OCI-LY7 (cell line): ENCODE results near the gene CEACAM20. TPM values are rescaled to one million over a fixed set of nuclear protein-coding genes. Genes with fewer than 3 reads are reported as not detected.

Source experiments
- BruUV-seq: library from RNA; stranded (reverse); fragments of 400-500 nt; replicated peaks from 2 replicates; lab custom pipeline; 2021; lab: Mats Ljungman, UMichigan
- CTCF ChIA-PET: fragments of 300-600 bp; sonication (Branson Sonifier 250); formaldehyde crosslinking; loops from one replicate; lab custom pipeline; 2022; ENCODE audit warnings: antibody characterized with exemption; ENCODE audit not compliant: unreplicated experiment; lab: Charles Lee
- POLR2A ChIA-PET: fragments of 300-600 bp; sonication (Branson Sonifier 250); formaldehyde crosslinking; loops from one replicate; lab custom pipeline; 2022; ENCODE audit warnings: antibody characterized with exemption; lab: Charles Lee
- DNase-seq: peaks from one replicate; pipeline ENCODE4 v3.0.0-alpha.2; 2015; ENCODE audit warnings: low spot score
- H2AFZ ChIP-seq: fragments of 200-600 bp; sonication (generic), shearing (Covaris generic); 2 replicates; pipeline ENCODE4 v1.6.1; 2014; ENCODE audit warnings: mild to moderate bottlenecking, antibody characterized with exemption, low read length, moderate library complexity
- H3K27ac ChIP-seq: fragments of 200-600 bp; sonication (generic); 2 replicates; pipeline ENCODE4 v1.5.1; 2014; ENCODE audit warnings: mixed run types, low read depth, mild to moderate bottlenecking, moderate library complexity, low read length, inconsistent platforms; ENCODE audit not compliant: poor library complexity, severe bottlenecking
- H3K36me3 ChIP-seq: fragments of 200-600 bp; sonication (generic); 2 replicates; pipeline ENCODE4 v1.6.1; 2014; ENCODE audit warnings: mild to moderate bottlenecking, antibody characterized with exemption, low read length, moderate library complexity, mixed read lengths; ENCODE audit not compliant: insufficient read depth
- H3K4me1 ChIP-seq: fragments of 200-600 bp; sonication (generic); 2 replicates; pipeline ENCODE4 v1.5.1; 2014; ENCODE audit warnings: mild to moderate bottlenecking, low read length; ENCODE audit not compliant: insufficient read depth, poor library complexity, severe bottlenecking
- H3K4me2 ChIP-seq: fragments of 200-600 bp; sonication (generic); 2 replicates; pipeline ENCODE4 v1.6.1; 2014; ENCODE audit warnings: mild to moderate bottlenecking, low read length
- H3K4me3 ChIP-seq: fragments of 200-600 bp; sonication (generic); 2 replicates; pipeline ENCODE4 v1.5.1; 2014; ENCODE audit warnings: mild to moderate bottlenecking, low read depth, low read length; ENCODE audit not compliant: poor library complexity, severe bottlenecking
- H3K79me2 ChIP-seq: fragments of 200-600 bp; sonication (generic); 2 replicates; pipeline ENCODE4 v1.6.1; 2016; ENCODE audit warnings: low read depth, mild to moderate bottlenecking, low read length, moderate library complexity, mixed read lengths; ENCODE audit not compliant: insufficient read depth
- H3K9me2 ChIP-seq: fragments of 200-600 bp; sonication (generic); 2 replicates; pipeline ENCODE4 v1.6.1; 2016; ENCODE audit warnings: mild to moderate bottlenecking, low read length, mixed read lengths; ENCODE audit not compliant: insufficient read depth
- H3K9me3 ChIP-seq: fragments of 200-600 bp; sonication (generic); 2 replicates; pipeline ENCODE4 v1.6.1; 2014; ENCODE audit warnings: mild to moderate bottlenecking, mixed run types, low read length, mixed read lengths
- H4K20me1 ChIP-seq: fragments of 200-600 bp; sonication (generic); 2 replicates; pipeline ENCODE4 v1.6.1; 2014; ENCODE audit warnings: mild to moderate bottlenecking, antibody characterized with exemption, low read length, moderate library complexity, mixed read lengths; ENCODE audit not compliant: insufficient read depth
- CTCF ChIP-seq: fragments of 200-600 bp; sonication (generic); conservative IDR thresholded peaks from 2 replicates; pipeline ENCODE4 v1.5.1; 2014; ENCODE audit warnings: mild to moderate bottlenecking, antibody characterized with exemption, low read length, moderate library complexity, mixed read lengths
- EZH2phosphoT487 ChIP-seq: fragments of 200-600 bp; sonication (generic); IDR thresholded peaks from 2 replicates; pipeline ENCODE4 v1.6.1; 2018; ENCODE audit warnings: low read depth, borderline replicate concordance, mild to moderate bottlenecking, mixed run types, antibody characterized with exemption, low read length, moderate library complexity, mixed read lengths
- intact Hi-C: fragments of 100-400 bp; cut with micrococcal nuclease; formaldehyde crosslinking; loops from one replicate; pipeline ENCODE4 v1.10.0; 2022; ENCODE audit not compliant: unreplicated experiment
- total RNA-seq, 2 experiments: library from RNA; depleted of rRNA in 1 of 2; stranded (reverse); fragments of >200 nt in 1 of 2; shearing (Covaris generic) in 1 of 2; gene quantifications; 2 replicates each; pipeline ENCODE4 v1.2.3, GENCODE V29; 2014 to 2022

Gene CEACAM20
- total RNA-seq, 2 experiments from 2014 or later = not detected

DNA sequence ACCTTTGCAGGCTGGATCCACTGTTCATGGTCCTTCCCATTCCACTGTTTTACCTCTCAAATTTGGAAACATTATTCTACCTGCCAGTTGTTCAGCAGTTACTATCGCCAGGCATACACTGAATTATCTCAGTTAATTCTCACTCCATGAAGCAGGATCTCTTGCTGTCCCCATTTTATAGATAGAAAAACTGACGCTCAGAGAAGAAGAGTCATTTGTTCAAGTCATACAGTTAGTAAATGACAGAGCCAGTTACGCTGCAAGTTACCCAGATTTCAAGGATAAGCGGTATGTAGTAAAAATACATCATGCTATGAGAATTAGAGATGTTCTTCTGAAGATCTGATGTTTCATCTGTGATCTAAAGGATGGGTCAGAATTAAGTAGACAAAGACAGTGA is 43.7 kb upstream of the CEACAM20 start:
- H3K79me2 ChIP-seq = no peaks in the 10 kb centered on the region
- H3K4me2 ChIP-seq = no peak overlapping the region
- BruUV-seq = no TSS peak
- intact Hi-C loops = no loop called here
- H3K9me3 ChIP-seq = no peaks in the 10 kb centered on the region
- H3K4me3 ChIP-seq = no peak overlapping the region
- H3K27ac ChIP-seq = no peak overlapping the region
- DNase-seq = no peak
- no peaks in the 10 kb centered on the region for H3K4me1 ChIP-seq
- no peak overlapping the region for H2AFZ ChIP-seq
- ChIA-PET POLR2A (no interaction called here), CTCF (no interaction called here)
- no peaks in the 10 kb centered on the region for H3K36me3 ChIP-seq
- no peak for TF ChIP-seq EZH2phosphoT487
- TF ChIP-seq CTCF = no peak
- no peaks in the 10 kb centered on the region for H3K9me2 ChIP-seq
- no peaks in the 10 kb centered on the region for H4K20me1 ChIP-seq

DNA sequence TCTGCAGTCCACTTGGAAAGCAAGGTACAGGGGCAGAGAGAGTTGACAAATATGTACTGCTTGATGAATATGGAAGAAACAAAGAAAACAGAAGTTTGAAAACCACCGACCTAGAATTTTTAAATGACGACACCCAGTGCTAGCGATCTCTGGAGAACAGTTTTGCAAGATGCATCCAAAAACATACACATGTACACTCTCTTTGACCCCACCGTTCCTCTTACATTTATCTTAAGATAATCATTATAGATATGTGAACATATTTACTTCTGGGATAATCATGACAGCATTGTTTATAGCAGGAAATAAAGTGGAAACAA is 43.1 kb upstream of the CEACAM20 start:
- H3K4me2 ChIP-seq = no peak overlapping the region
- no peaks in the 10 kb centered on the region for H3K9me2 ChIP-seq
- no peak overlapping the region for H3K4me3 ChIP-seq
- intact Hi-C loops = no loop called here
- DNase-seq = no peak
- no peaks in the 10 kb centered on the region for H4K20me1 ChIP-seq
- H3K9me3 ChIP-seq = no peaks in the 10 kb centered on the region
- ChIA-PET CTCF (no interaction called here), POLR2A (no interaction called here)
- TF ChIP-seq CTCF (no peak), EZH2phosphoT487 (no peak)
- BruUV-seq = no TSS peak
- no peaks in the 10 kb centered on the region for H3K79me2 ChIP-seq
- H2AFZ ChIP-seq = no peak overlapping the region
- no peaks in the 10 kb centered on the region for H3K4me1 ChIP-seq
- H3K36me3 ChIP-seq = no peaks in the 10 kb centered on the region
- H3K27ac ChIP-seq = no peak overlapping the region

DNA sequence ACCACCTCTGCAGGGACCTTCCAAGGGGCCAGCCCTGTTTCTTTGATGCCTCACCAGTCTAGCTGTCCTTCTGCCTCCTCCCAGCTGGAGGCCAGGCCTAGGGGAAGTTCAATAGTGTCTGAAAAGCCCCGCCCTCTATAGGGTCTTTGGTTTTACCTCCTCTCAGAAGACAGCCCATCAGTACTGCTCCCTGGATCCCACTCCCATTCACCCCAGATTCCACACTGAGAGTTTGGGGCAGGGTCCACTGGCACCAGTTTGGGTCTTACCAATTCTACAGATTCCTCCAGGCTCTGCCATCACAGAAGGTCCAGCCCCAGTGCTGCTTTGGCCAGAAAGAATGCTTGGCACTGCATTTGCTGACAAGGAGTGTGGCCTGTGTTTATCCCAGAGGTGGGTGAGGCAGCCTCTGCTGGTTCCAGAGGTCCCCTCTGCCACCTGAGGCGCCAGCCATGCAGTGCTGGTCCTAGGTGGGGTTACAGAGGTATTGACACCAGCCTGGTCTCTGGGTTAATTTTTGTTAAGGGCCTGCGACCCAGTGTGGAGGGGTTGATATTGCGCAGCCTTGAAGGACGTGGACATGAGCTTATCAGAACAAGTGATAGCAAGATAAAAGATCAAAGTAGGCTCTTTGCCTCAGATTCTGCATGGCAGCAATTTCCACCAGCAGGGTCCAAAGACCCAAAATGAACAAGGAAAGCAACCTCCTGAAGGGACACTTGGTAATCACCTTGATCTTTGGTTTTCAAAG is 42.5 kb upstream of the CEACAM20 start:
- BruUV-seq = no TSS peak
- CTCF ChIA-PET = no interaction called here
- H3K4me1 ChIP-seq = no peaks in the 10 kb centered on the region
- H3K9me3 ChIP-seq = no peaks in the 10 kb centered on the region
- H4K20me1 ChIP-seq = no peaks in the 10 kb centered on the region
- POLR2A ChIA-PET = no interaction called here
- H3K4me3 ChIP-seq = no peak overlapping the region
- H3K36me3 ChIP-seq = no peaks in the 10 kb centered on the region
- intact Hi-C loops = loop anchor here (1.0 kb wide), 1 partner anchor 85 kb away; no protein-coding TSS in a partner anchor
- no peak overlapping the region for H2AFZ ChIP-seq
- no peak overlapping the region for H3K27ac ChIP-seq
- H3K9me2 ChIP-seq = no peaks in the 10 kb centered on the region
- TF ChIP-seq CTCF = no peak
- TF ChIP-seq EZH2phosphoT487 = no peak
- H3K79me2 ChIP-seq = no peaks in the 10 kb centered on the region
- H3K4me2 ChIP-seq = no peak overlapping the region
- no peak for DNase-seq
